MM.1S (cell line): ENCODE results near the gene TMEM175.

Experiments
- DNase-seq: peaks from one replicate; pipeline ENCODE4 v3.0.0-alpha.2; 2015
- H2AFZ ChIP-seq: fragments of 300-600 bp; sonication (generic); 2 replicates; pipeline ENCODE4 v1.6.0; 2016; ENCODE audit warnings: antibody characterized with exemption, low read length
- H3F3A ChIP-seq: fragments of 300-600 bp; sonication (generic); 2 replicates; pipeline ENCODE4 v1.6.1; 2016; ENCODE audit warnings: mild to moderate bottlenecking, antibody characterized with exemption, low read length, moderate library complexity, mixed read lengths; ENCODE audit not compliant: insufficient read depth
- H3K27ac ChIP-seq: fragments of 300-600 bp; sonication (generic); 2 replicates; pipeline ENCODE4 v1.5.1; 2016; ENCODE audit warnings: mild to moderate bottlenecking, low read length
- H3K27me3 ChIP-seq: fragments of 300-600 bp; sonication (generic); replicated peaks from 2 replicates; pipeline ENCODE4 v1.6.0; 2016; ENCODE audit warnings: low read length; ENCODE audit not compliant: insufficient read depth
- H3K36me3 ChIP-seq: fragments of 300-600 bp; sonication (generic); replicated peaks from 2 replicates; pipeline ENCODE4 v1.6.1; 2016; ENCODE audit warnings: mild to moderate bottlenecking, low read length, mixed read lengths; ENCODE audit not compliant: insufficient read depth
- H3K4me1 ChIP-seq: fragments of 300-600 bp; sonication (generic); 2 replicates; pipeline ENCODE4 v1.6.1; 2016; ENCODE audit warnings: low read length, mixed read lengths
- H3K4me2 ChIP-seq: fragments of 300-600 bp; sonication (generic); 2 replicates; pipeline ENCODE4 v1.6.0; 2016; ENCODE audit warnings: low read depth, low read length
- H3K4me3 ChIP-seq: fragments of 300-600 bp; sonication (generic); 2 replicates; pipeline ENCODE4 v1.5.1; 2016; ENCODE audit warnings: low read length, mixed read lengths
- H3K79me2 ChIP-seq: fragments of 300-600 bp; sonication (generic); 2 replicates; pipeline ENCODE4 v1.6.1; 2016; ENCODE audit warnings: mixed run types, low read length, mixed read lengths
- H3K9ac ChIP-seq: fragments of 300-600 bp; sonication (generic); 2 replicates; pipeline ENCODE4 v1.6.1; 2016; ENCODE audit warnings: low read length, mixed read lengths
- H3K9me2 ChIP-seq: fragments of 300-600 bp; sonication (generic); replicated peaks from 2 replicates; pipeline ENCODE4 v1.6.1; 2016; ENCODE audit warnings: mild to moderate bottlenecking, low read length, mixed read lengths; ENCODE audit not compliant: insufficient read depth
- H3K9me3 ChIP-seq: fragments of 300-600 bp; sonication (generic); replicated peaks from 2 replicates; pipeline ENCODE4 v1.6.1; 2016; ENCODE audit warnings: mild to moderate bottlenecking, low read length, mixed read lengths; ENCODE audit not compliant: insufficient read depth
- H4K20me1 ChIP-seq: fragments of 300-600 bp; sonication (generic); 2 replicates; pipeline ENCODE4 v1.6.1; 2016; ENCODE audit warnings: mild to moderate bottlenecking, low read length, moderate library complexity, mixed read lengths; ENCODE audit not compliant: insufficient read depth
- CTCF ChIP-seq: fragments of 300-600 bp; sonication (generic); IDR thresholded peaks from 2 replicates; pipeline ENCODE4 v1.5.1; 2016; ENCODE audit warnings: antibody characterized with exemption, low read length, mixed read lengths
- EZH2 ChIP-seq: fragments of 300-600 bp; sonication (generic); optimal IDR thresholded peaks from 2 replicates; pipeline ENCODE3; 2017; ENCODE audit warnings: low read depth, mild to moderate bottlenecking, antibody characterized with exemption, low read length, mixed read lengths
- EZH2phosphoT487 ChIP-seq: fragments of 300-600 bp; sonication (generic); IDR thresholded peaks from 2 replicates; pipeline ENCODE4 v1.6.1; 2018; ENCODE audit warnings: antibody characterized with exemption, low read length

Gene TMEM175

GRCh38 chr4:958314-958665 lies 26.0 kb downstream of the TMEM175 start:
- Histone ChIP-seq H3K27me3 (no peaks in the 10 kb centered on the region), H3F3A (no peaks in the 10 kb centered on the region), H2AFZ (no peak overlapping the region), H3K4me3 (no peak overlapping the region), H4K20me1 (no peaks in the 10 kb centered on the region), H3K4me1 (no peaks in the 10 kb centered on the region), H3K4me2 (no peak overlapping the region), H3K9me3 (no peaks in the 10 kb centered on the region), H3K27ac (no peak overlapping the region), H3K36me3 (no peaks in the 10 kb centered on the region), H3K79me2 (no peaks in the 10 kb centered on the region), H3K9ac (no peak overlapping the region), H3K9me2 (no peaks in the 10 kb centered on the region)
- TF ChIP-seq EZH2: no peak
- no peak for TF ChIP-seq EZH2phosphoT487
- TF ChIP-seq CTCF: no peak
- DNase-seq: no peak

- Histone ChIP-seq H3K9ac (no peak overlapping the region), H3K9me2 (no peaks in the 10 kb centered on the region), H3F3A (no peaks in the 10 kb centered on the region), H2AFZ (no peak overlapping the region), H3K36me3 (no peaks in the 10 kb centered on the region), H3K9me3 (no peaks in the 10 kb centered on the region), H4K20me1 (no peaks in the 10 kb centered on the region), H3K79me2 (no peaks in the 10 kb centered on the region), H3K27me3 (no peaks in the 10 kb centered on the region), H3K4me3 (no peak overlapping the region), H3K27ac (no peak overlapping the region), H3K4me2 (no peak overlapping the region), H3K4me1 (no peaks in the 10 kb centered on the region)
- DNase-seq: no peak
- no peak for TF ChIP-seq EZH2
These were observed 26.6 kb downstream of the TMEM175 start for GRCh38 chr4:958696-959337.

- no peaks in the 10 kb centered on the region for H3K36me3 ChIP-seq
These were observed 27.3 kb downstream of the TMEM175 start for GRCh38 chr4:959338-960139.

More at GRCh38 chr4:959338-960139, 27.3 kb downstream of the TMEM175 start:
- Histone ChIP-seq H3K4me3 (no peak overlapping the region), H4K20me1 (no peaks in the 10 kb centered on the region), H3K79me2 (no peaks in the 10 kb centered on the region), H3K27ac (no peak overlapping the region), H3K4me1 (no peaks in the 10 kb centered on the region), H2AFZ (no peak overlapping the region), H3K27me3 (no peaks in the 10 kb centered on the region), H3K9me2 (no peaks in the 10 kb centered on the region), H3K9me3 (no peaks in the 10 kb centered on the region), H3F3A (no peaks in the 10 kb centered on the region), H3K4me2 (no peak overlapping the region), H3K9ac (no peak overlapping the region)
- no peak for DNase-seq
- no peak for TF ChIP-seq EZH2phosphoT487
- no peak for TF ChIP-seq CTCF
- TF ChIP-seq EZH2: no peak
